GM08714 (cell line): Measurements from ENCODE around the gene TEKT1.
"Not testable (repeated sequence)": the region's sequence is repeated elsewhere in the genome, so short reads cannot be mapped to it uniquely, and the experiment has no call there.

Experiments
- H3K4me3 ChIP-seq: fragments of 200-500 bp; sonication (Bioruptor generic); 2 replicates; pipeline ENCODE4 v1.5.1; 2014; ENCODE audit warnings: mild to moderate bottlenecking, low read length, inconsistent platforms
- ZNF274 ChIP-seq: IDR thresholded peaks from 2 replicates; pipeline ENCODE4 v1.6.1; 2012; ENCODE audit warnings: mild to moderate bottlenecking, low read depth, low read length

The TEKT1 gene

GRCh38 chr17:6843241-6843880, 11.8 kb upstream of the TEKT1 start:
- TF ChIP-seq ZNF274 = no peak
- no peak overlapping the region for H3K4me3 ChIP-seq

- not testable (repeated sequence) for H3K4me3 ChIP-seq
These were observed 10.2 kb upstream of the TEKT1 start for GRCh38 chr17:6841769-6842168.

GRCh38 chr17:6830383-6830986, 1.0 kb downstream of the TEKT1 start:
- no peak for TF ChIP-seq ZNF274
- H3K4me3 ChIP-seq = no peak overlapping the region

- TF ChIP-seq ZNF274 = no peak
- H3K4me3 ChIP-seq = no peak overlapping the region
These were observed 8.5 kb downstream of the TEKT1 start for GRCh38 chr17:6823011-6823442.

GRCh38 chr17:6818938-6819337, 12.6 kb downstream of the TEKT1 start:
- no peak for TF ChIP-seq ZNF274

GRCh38 chr17:6816368-6816767, 15.2 kb downstream of the TEKT1 start:
- not testable (repeated sequence) for H3K4me3 ChIP-seq

More at GRCh38 chr17:6818938-6819337, 12.6 kb downstream of the TEKT1 start:
- no peak overlapping the region for H3K4me3 ChIP-seq

GRCh38 chr17:6815775-6816174, 15.8 kb downstream of the TEKT1 start:
- no peak for TF ChIP-seq ZNF274
- H3K4me3 ChIP-seq = no peak overlapping the region

GRCh38 chr17:6812295-6812694, 19.2 kb downstream of the TEKT1 start:
- H3K4me3 ChIP-seq = no peak overlapping the region
- TF ChIP-seq ZNF274 = no peak

- no peak overlapping the region for H3K4me3 ChIP-seq
- TF ChIP-seq ZNF274 = no peak
These were observed 20.0 kb downstream of the TEKT1 start for GRCh38 chr17:6811510-6811909.

- no peak for TF ChIP-seq ZNF274
- H3K4me3 ChIP-seq = no peak overlapping the region
These were observed 31.0 kb downstream of the TEKT1 start for GRCh38 chr17:6800422-6801027.

- H3K4me3 ChIP-seq = no peak overlapping the region
- no peak for TF ChIP-seq ZNF274
These were observed 31.8 kb downstream of the TEKT1 start for GRCh38 chr17:6799738-6800137.

GRCh38 chr17:6797718-6798351, 33.7 kb downstream of the TEKT1 start:
- no peak for TF ChIP-seq ZNF274
- H3K4me3 ChIP-seq = no peak overlapping the region

GRCh38 chr17:6796887-6797490, 34.5 kb downstream of the TEKT1 start:
- no peak for TF ChIP-seq ZNF274
- no peak overlapping the region for H3K4me3 ChIP-seq

- no peak overlapping the region for H3K4me3 ChIP-seq
- no peak for TF ChIP-seq ZNF274
These were observed 35.3 kb downstream of the TEKT1 start for GRCh38 chr17:6796017-6796886.
